Measurements from ENCODE around the gene CPTP.
A peak's percentile ranks its signal among the peaks of the same experiment; 100 is the strongest.
"Not testable (repeated sequence)": the region's sequence is repeated elsewhere in the genome, so short reads cannot be mapped to it uniquely, and the experiment has no call there.

The CPTP gene

GRCh38 chr1:1305300-1306069, 19.1 kb upstream of the CPTP start:
- peak; percentile 31 to 49 (median 40) for DNase-seq (ENCODE audit: low read depth in 3 of 3, low spot score in 1 of 3)

GRCh38 chr1:1306070-1306660, 18.4 kb upstream of the CPTP start:
- no peak for DNase-seq (ENCODE audit: low read depth in 3 of 3, low spot score in 1 of 3)

- no peak for DNase-seq (ENCODE audit: low read depth in 3 of 3, low spot score in 1 of 3)
These were observed 17.8 kb upstream of the CPTP start for GRCh38 chr1:1306661-1307260.

GRCh38 chr1:1307261-1307922, 17.2 kb upstream of the CPTP start:
- no peak for DNase-seq (ENCODE audit: low read depth in 3 of 3, low spot score in 1 of 3)

- peak; percentile 76 to 80 (median 79) for DNase-seq (ENCODE audit: low read depth in 3 of 3, low spot score in 1 of 3)
These were observed 16.5 kb upstream of the CPTP start, which contains the start of the genes ACAP3 and PUSL1 for GRCh38 chr1:1307923-1308755. ACAP3 (minus strand) TSS chr1:1307930; CDS start chr1:1307815, 115 bp downstream. PUSL1 (plus strand) TSS chr1:1308597; CDS start chr1:1308644, 47 bp downstream.

- DNase-seq (ENCODE audit: low read depth in 3 of 3, low spot score in 1 of 3): no peak
These were observed 15.8 kb upstream of the CPTP start for GRCh38 chr1:1308756-1309250.

GRCh38 chr1:1309251-1310108, 15.1 kb upstream of the CPTP start:
- no peak for DNase-seq (ENCODE audit: low read depth in 3 of 3, low spot score in 1 of 3)

- no peak for DNase-seq (ENCODE audit: low read depth in 3 of 3, low spot score in 1 of 3)
These were observed 14.6 kb upstream of the CPTP start for GRCh38 chr1:1310109-1310385.

GRCh38 chr1:1310476-1311053, 14.0 kb upstream of the CPTP start:
- DNase-seq (ENCODE audit: low read depth in 3 of 3, low spot score in 1 of 3): no peak

GRCh38 chr1:1311107-1312104, 13.2 kb upstream of the CPTP start:
- DNase-seq (ENCODE audit: low read depth in 3 of 3, low spot score in 1 of 3): no peak

- DNase-seq (ENCODE audit: low read depth in 3 of 3, low spot score in 1 of 3): no peak
These were observed 11.9 kb upstream of the CPTP start for GRCh38 chr1:1312450-1313314.

- DNase-seq (ENCODE audit: low read depth in 3 of 3, low spot score in 1 of 3): no peak
These were observed 10.9 kb upstream of the CPTP start for GRCh38 chr1:1313500-1314236.

GRCh38 chr1:1314237-1314586, 10.4 kb upstream of the CPTP start:
- no peak for DNase-seq (ENCODE audit: low read depth in 3 of 3, low spot score in 1 of 3)

- no peak for DNase-seq (ENCODE audit: low read depth in 3 of 3, low spot score in 1 of 3)
These were observed 9.8 kb upstream of the CPTP start for GRCh38 chr1:1314678-1315335.

- no peak for DNase-seq (ENCODE audit: low read depth in 3 of 3, low spot score in 1 of 3)
These were observed 9.1 kb upstream of the CPTP start for GRCh38 chr1:1315435-1315954.

- DNase-seq (ENCODE audit: low read depth in 3 of 3, low spot score in 1 of 3): not testable (repeated sequence)
These were observed 8.4 kb upstream of the CPTP start for GRCh38 chr1:1316199-1316598.

Data from stimulated activated CD4-positive, alpha-beta T cell treated with anti-CD3 and anti-CD28 coated beads, TNF-alpha, amount 100 ng/mL, for 1 hour (primary cell).